ENCODE measurements around the gene PTCH1. TPM values are rescaled to one million over a fixed set of nuclear protein-coding genes. Genes with fewer than 3 reads are reported as not detected.

The PTCH1 gene
- polyA plus RNA-seq, 1 experiment: 2.8 TPM

DNA sequence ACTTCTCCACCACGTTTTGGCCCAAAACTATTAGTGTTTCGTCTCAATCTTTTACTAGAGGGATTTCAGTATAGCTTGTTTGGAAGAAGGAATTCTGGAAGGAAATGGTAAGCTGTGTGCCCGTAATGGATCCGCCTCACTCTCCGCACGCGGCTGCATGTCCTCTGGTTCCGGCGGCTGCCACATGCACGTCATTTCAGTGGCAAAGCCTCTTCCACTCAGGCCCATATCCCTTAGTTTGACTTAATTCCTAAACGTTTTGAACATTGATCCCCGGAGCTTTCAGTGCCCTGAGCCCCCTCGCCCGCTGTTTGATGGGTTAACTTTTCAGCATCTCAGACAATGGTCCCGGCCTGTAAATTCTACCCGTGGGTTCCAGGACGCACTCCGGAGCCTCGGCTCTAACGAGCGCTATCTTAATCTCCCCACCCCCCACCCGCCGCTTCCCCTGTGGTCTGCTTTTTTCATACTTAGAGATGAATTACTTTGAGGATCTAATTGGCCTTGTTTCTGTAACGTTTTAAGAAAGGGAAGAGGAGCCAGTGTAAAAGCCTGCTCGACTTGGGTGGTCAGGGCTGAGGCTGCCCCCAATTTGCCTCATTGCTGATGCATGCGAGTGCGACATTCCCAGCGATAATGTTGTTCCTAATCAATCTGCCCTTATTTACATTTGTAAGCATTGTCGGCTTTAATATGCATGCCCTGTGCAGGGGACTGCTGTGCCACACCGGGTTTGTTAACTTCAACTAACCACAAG, 4.6 kb downstream of the PTCH1 start:
- TF ChIP-seq, protein P1, sequence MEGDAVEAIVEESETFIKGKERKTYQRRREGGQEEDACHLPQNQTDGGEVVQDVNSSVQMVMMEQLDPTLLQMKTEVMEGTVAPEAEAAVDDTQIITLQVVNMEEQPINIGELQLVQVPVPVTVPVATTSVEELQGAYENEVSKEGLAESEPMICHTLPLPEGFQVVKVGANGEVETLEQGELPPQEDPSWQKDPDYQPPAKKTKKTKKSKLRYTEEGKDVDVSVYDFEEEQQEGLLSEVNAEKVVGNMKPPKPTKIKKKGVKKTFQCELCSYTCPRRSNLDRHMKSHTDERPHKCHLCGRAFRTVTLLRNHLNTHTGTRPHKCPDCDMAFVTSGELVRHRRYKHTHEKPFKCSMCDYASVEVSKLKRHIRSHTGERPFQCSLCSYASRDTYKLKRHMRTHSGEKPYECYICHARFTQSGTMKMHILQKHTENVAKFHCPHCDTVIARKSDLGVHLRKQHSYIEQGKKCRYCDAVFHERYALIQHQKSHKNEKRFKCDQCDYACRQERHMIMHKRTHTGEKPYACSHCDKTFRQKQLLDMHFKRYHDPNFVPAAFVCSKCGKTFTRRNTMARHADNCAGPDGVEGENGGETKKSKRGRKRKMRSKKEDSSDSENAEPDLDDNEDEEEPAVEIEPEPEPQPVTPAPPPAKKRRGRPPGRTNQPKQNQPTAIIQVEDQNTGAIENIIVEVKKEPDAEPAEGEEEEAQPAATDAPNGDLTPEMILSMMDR (IDR thresholded peaks at IDR 0.05; ENCODE audit: insufficient read depth, low read depth, low read length): no peak
- Histone ChIP-seq H3K4me3 (ENCODE audit: low read depth, low read length) (peak overlapping the region; percentile 73), H3K36me3 (ENCODE audit: control insufficient read depth, insufficient read depth, low read length) (no peaks in the 10 kb centered on the region), H3K27me3 (ENCODE audit: control insufficient read depth, insufficient read depth, low read length) (no peaks in the 10 kb centered on the region)
- ChIA-PET CTCF (interaction anchor here (0.5 kb wide), 1 partner anchor 142 kb away, joined by 3 read pairs; no protein-coding TSS in a partner anchor), POLR2A (no interaction called here)
- no peak for DNase-seq (ENCODE audit: low read depth)

DNA sequence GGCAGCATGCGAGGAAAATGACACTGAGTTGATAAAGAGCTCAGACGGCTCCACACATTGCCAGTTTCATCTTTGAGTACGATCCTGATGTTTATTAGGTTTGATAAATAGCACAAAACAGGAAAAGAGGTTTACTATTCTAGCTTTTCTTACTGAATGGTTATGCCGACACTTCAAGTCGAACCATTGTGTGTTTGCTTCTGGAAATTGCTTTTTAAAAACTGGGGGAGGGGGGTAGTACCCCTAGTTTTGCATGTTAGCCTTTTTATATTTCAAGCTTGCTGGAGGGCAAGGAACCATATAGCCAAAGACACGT, 5.2 kb downstream of the PTCH1 start:
- Histone ChIP-seq H3K36me3 (ENCODE audit: control insufficient read depth, insufficient read depth, low read length) (no peaks in the 10 kb centered on the region), H3K27me3 (ENCODE audit: control insufficient read depth, insufficient read depth, low read length) (no peaks in the 10 kb centered on the region), H3K4me3 (ENCODE audit: low read depth, low read length) (peak overlapping the region; percentile 73)
- ChIA-PET CTCF (no interaction called here), POLR2A (no interaction called here)
- TF ChIP-seq, protein P1 (IDR thresholded peaks at IDR 0.05; ENCODE audit: insufficient read depth, low read depth, low read length): no peak
- no peak for DNase-seq (ENCODE audit: low read depth)

DNA sequence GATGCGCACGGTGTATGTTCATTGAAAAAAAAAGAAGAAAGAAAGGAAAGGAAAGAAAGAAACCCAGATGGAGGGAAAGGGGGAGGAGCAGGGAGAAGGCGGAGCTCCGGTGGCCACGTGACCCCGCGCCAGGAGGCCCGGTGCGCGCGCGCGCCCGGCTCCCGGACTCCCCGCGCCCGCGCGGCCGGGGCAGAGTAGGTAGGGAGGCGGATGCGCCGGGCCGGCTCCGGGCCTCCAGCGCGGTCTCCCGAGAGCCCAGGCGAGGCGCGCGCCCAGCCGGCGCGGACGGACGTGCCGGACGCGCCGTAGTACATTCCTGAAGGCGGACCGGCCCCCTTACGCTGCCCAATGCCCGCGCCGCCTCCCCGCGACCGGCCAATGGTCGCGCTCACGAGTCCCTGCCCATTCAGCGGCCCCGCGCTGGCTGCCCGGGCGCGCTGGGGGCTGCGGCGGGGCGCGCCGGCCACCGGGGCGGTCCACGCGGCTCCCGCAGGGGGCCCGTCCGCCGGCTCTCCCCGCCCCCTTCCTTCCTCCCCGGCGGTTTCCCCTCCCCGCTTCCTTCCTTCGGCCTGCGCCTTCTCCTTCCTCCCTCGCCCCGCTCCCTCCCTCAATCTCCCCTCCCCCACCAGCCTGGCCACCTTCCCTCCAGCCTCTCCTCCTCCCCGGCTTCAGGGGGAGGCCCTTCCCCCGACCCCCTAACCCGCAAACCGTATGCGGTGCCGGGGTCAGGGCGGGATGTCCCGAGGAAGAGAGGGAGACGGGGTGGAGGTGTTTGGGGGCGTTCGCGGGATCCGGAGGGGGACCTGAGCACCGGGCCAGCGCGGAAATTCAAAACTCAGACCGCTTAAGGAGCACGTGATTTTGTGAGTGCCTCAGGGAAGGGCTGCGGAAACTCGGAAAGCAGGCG, 5.8 kb downstream of the PTCH1 start:
- peak overlapping the region; percentile 73 for H3K4me3 ChIP-seq (ENCODE audit: low read depth, low read length)
- DNase-seq (ENCODE audit: low read depth): peak; percentile 82
- H3K27me3 ChIP-seq (ENCODE audit: control insufficient read depth, insufficient read depth, low read length): no peaks in the 10 kb centered on the region
- ChIA-PET CTCF (no interaction called here), POLR2A (no interaction called here)
- TF ChIP-seq, protein P1 (IDR thresholded peaks at IDR 0.05; ENCODE audit: insufficient read depth, low read depth, low read length): no peak
- H3K36me3 ChIP-seq (ENCODE audit: control insufficient read depth, insufficient read depth, low read length): no peaks in the 10 kb centered on the region

DNA sequence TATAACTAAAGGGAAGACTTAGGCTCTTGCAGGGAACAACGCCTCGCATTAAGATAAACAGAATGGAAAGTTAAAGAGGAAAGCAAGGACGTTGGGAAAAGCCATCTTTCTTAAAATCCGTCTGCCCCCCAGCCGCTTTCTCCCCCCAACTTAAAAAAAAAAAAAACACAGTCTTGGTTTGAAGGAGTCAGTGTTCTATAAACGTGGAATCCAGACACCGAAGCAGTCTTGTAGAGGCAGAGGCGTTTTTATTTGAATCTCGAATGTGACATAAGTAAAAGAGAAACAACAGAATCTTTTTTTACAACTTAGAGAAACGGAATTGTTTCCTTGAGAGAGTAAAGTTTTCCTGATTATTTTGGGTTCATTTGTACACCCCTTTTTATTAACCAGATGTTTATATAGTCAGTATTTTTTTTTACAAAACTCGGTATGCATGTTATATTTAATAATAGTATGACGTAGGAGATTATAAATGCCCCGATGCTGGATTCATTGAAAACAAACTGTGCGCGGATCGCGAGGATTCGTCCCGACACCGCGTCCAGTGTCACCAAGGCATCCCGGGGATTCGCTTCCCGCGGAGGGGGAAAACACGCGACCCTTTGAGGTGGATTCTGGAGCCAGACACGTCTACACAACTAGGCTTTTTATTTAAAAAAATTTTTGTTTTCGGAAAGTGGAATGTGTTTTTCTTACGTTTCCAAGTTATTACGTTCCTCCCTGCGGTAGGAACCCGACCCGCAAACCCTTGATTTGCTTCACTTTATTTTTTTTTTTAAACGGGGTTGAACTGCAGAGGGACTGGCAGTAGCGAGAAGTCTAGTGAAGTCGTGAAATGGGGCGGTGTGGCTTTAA, 6.7 kb downstream of the PTCH1 start:
- TF ChIP-seq, protein P1 (IDR thresholded peaks at IDR 0.05; ENCODE audit: insufficient read depth, low read depth, low read length): no peak
- Histone ChIP-seq H3K27me3 (ENCODE audit: control insufficient read depth, insufficient read depth, low read length) (no peaks in the 10 kb centered on the region), H3K36me3 (ENCODE audit: control insufficient read depth, insufficient read depth, low read length) (no peaks in the 10 kb centered on the region), H3K4me3 (ENCODE audit: low read depth, low read length) (peak overlapping the region; percentile 73)
- DNase-seq (ENCODE audit: low read depth): no peak
- CTCF ChIA-PET: no interaction called here
- POLR2A ChIA-PET: no interaction called here

All from BJ (cell line).